PFSK-1 (cell line): Measurements from ENCODE around the gene SAMSN1.

Source experiments
- FOXP2 ChIP-seq: optimal IDR thresholded peaks from 2 replicates; pipeline ENCODE3; 2011; ENCODE audit warnings: borderline replicate concordance, control low read depth, inconsistent platforms; ENCODE audit not compliant: insufficient read depth; ENCODE audit errors: extremely low read length, extremely low read depth
- POLR2AphosphoS5 ChIP-seq: IDR thresholded peaks from 2 replicates; pipeline ENCODE4 v1.6.1; 2012; ENCODE audit warnings: low read depth, mild to moderate bottlenecking, control low read depth, low read length, moderate library complexity
- REST ChIP-seq, 2 experiments: IDR thresholded peaks; 2 replicates each; pipeline versions ENCODE4 v1.6.1 to v1.8.0; 2011 to 2012; ENCODE audit warnings: low read depth in 2 of 2, low read length in 2 of 2, control low read depth in 1 of 2, inconsistent platforms in 1 of 2, mild to moderate bottlenecking in 1 of 2, moderate library complexity in 1 of 2; ENCODE audit not compliant: insufficient read depth in 1 of 2
- SIN3A ChIP-seq: IDR thresholded peaks from 2 replicates; pipeline ENCODE4 v1.6.1; 2012; ENCODE audit warnings: mild to moderate bottlenecking, low read length, moderate library complexity, borderline replicate concordance; ENCODE audit not compliant: insufficient read depth
- TAF1 ChIP-seq: IDR thresholded peaks from 2 replicates; pipeline ENCODE4 v1.6.1; 2012; ENCODE audit warnings: low read length, control low read depth, borderline replicate concordance; ENCODE audit not compliant: insufficient read depth

Gene SAMSN1

GRCh38 chr21:14474995-14475394 is 71.1 kb downstream of the SAMSN1 start:
- no peak for TF ChIP-seq POLR2AphosphoS5
- no peak for TF ChIP-seq TAF1
- no peak for TF ChIP-seq FOXP2
- TF ChIP-seq SIN3A: no peak
- TF ChIP-seq REST (IDR thresholded peaks at IDR 0.05; ENCODE audit: insufficient read depth in 1 of 2, low read depth in 2 of 2, low read length in 2 of 2): no peak

GRCh38 chr21:14469641-14470040 is 76.5 kb downstream of the SAMSN1 start:
- TF ChIP-seq FOXP2: no peak
- TF ChIP-seq POLR2AphosphoS5: no peak
- TF ChIP-seq REST (IDR thresholded peaks at IDR 0.05; ENCODE audit: insufficient read depth in 1 of 2, low read depth in 2 of 2, low read length in 2 of 2): no peak
- TF ChIP-seq SIN3A: no peak
- TF ChIP-seq TAF1: no peak

- TF ChIP-seq REST (IDR thresholded peaks at IDR 0.05; ENCODE audit: insufficient read depth in 1 of 2, low read depth in 2 of 2, low read length in 2 of 2): no peak
- no peak for TF ChIP-seq POLR2AphosphoS5
- TF ChIP-seq FOXP2: no peak
- no peak for TF ChIP-seq TAF1
- TF ChIP-seq SIN3A: no peak
These were observed 79.4 kb downstream of the SAMSN1 start for GRCh38 chr21:14466715-14467114.

- TF ChIP-seq POLR2AphosphoS5 (no peak), SIN3A (no peak), FOXP2 (no peak), TAF1 (no peak), REST (IDR thresholded peaks at IDR 0.05; ENCODE audit: insufficient read depth in 1 of 2, low read depth in 2 of 2, low read length in 2 of 2) (no peak)
These were observed 88.4 kb downstream of the SAMSN1 start for GRCh38 chr21:14457762-14458161.

- TF ChIP-seq SIN3A (no peak), REST (IDR thresholded peaks at IDR 0.05; ENCODE audit: insufficient read depth in 1 of 2, low read depth in 2 of 2, low read length in 2 of 2) (no peak), TAF1 (no peak), POLR2AphosphoS5 (no peak), FOXP2 (no peak)
These were observed 89.2 kb downstream of the SAMSN1 start for GRCh38 chr21:14456911-14457310.
